ENCODE data around the gene TMEM214. TPM values are rescaled to one million over a fixed set of nuclear protein-coding genes. Genes with fewer than 3 reads are reported as not detected.
A peak's percentile ranks its signal among the peaks of the same experiment; 100 is the strongest.

TMEM214 gene
- polyA plus RNA-seq, 4 donors = 27.5 to 84.3 (median 39.8) TPM

DNA sequence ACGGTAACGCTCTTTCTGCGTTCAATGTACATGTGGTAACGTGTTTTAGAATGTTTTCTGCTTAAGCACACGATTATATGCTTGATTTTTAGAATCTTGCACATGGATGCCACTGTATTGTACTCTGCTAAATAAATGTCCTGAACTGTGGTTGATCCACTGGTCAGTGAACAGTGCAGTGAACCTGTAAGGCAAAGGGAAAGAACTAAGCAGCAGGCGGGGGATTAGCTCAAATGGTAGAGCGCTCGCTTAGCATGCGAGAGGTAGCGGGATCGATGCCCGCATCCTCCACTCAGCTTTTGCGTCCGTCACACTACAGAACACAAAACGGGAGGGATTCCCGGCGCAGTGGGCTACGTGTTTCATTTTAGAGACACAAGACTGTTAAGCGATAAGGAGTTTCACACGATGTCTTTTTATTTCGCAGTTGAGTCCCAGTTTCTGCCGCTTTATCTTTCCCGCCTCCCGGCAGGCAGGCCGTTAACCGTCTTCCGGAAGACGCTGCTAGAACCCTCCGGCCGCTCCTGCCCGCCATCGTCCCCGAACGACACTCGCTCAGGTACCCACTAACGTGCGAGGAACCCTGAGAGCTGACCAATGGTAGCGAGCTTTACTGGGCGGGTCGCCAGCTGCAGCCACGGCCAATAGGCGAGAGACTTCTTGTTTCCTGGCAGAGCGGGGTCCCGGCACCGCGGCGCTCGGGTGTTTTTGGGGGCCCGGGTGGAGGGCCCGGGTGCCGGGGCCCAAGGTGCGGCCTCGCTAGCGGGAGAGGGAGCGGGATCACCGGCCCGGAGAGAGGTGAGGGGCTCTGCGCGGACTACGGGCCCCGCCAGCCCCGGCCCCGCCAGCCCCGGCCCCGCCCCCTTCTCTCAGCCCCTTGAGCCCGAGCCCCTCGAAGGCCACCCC lies 18.5 kb downstream of the TMEM214 start, which contains the start of gene AGBL5:
TSS of gene AGBL5 (plus strand) at position 673 of the 906 bp plus-strand sequence. CDS start 1,291 bp downstream, outside the sequence.
- WGBS, 3 donors = 0% methylated on average over 51 to 67 of the region's 67 CpGs
- no peaks in the 10 kb centered on the region for H3K9me3 ChIP-seq (ENCODE audit: control insufficient read depth in 2 of 2, insufficient read depth in 1 of 2, low read depth in 1 of 2, low read length in 1 of 2)
- no peak for FAIRE-seq

DNA sequence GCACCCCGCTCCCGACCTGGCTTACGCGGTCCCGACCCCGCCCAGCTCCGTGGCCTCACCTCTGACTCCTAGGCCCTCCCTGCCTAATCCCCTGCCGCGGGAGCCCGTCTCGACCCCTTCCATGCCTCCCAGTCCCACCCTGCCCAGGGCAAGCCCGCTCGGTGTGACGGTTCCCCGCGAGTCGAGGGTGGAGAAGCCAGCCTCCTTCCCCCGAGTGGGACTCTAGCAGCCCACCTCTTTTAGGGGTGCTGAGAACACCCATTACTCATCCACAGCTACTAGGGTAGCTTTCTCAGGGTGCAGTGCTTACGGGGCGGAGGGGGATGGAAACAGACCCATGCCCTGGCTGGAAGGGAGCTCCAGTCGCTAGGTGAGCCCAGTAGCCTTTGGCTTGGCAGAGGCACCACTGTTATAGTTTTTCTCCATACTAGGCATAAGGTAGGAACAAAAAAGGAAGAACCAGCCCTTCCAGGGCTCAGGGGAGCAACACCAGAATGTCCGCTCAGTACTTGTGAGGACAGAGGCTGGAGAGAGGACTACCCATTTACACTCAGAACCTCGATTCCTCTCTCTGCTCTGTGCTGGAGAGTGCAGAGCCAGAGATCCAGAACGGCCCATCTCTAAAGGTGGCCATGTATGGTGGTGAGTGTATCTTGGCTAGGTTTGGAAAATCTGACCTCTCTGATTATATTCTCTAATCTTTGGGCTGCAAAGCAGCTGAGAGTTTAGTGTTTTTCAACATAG lies 19.3 kb downstream of the TMEM214 start:
- DNase-seq = no peak
- FAIRE-seq = no peak
- Histone ChIP-seq H3K9me3 (ENCODE audit: control insufficient read depth in 2 of 2, insufficient read depth in 1 of 2, low read depth in 1 of 2, low read length in 1 of 2) (no peaks in the 10 kb centered on the region), H3K36me3 (ENCODE audit: control insufficient read depth in 3 of 3, insufficient read depth in 2 of 3, low read depth in 1 of 3, low read length in 3 of 3) (peaks cover 0 to 29% (median 3%) of the 10 kb centered on the region in 3 donors), H3K4me3 (ENCODE audit: low read depth in 1 of 3, low read length in 3 of 3) (peak overlapping the region; percentile 78 to 85 (median 81)), H3K27me3 (ENCODE audit: control insufficient read depth in 3 of 3, insufficient read depth in 3 of 3, low read length in 3 of 3) (no peaks in the 10 kb centered on the region), H3K27ac (ENCODE audit: low read depth in 1 of 3, low read length in 2 of 3) (peak overlapping the region in 2 of 3 donors; percentile 92 to 94), H3K4me1 (ENCODE audit: control insufficient read depth in 3 of 3, insufficient read depth in 2 of 3, low read depth in 1 of 3, low read length in 2 of 3) (peaks cover 0 to 10% (median 0%) of the 10 kb centered on the region in 3 donors)
- WGBS, 3 donors = 5 to 8% (median 5%) methylated on average over 16 to 24 of the region's 24 CpGs

More for the DNA sequence above, 18.5 kb downstream of the TMEM214 start, which contains the start of gene AGBL5:
- peak; percentile 94 to 96 for DNase-seq
- Histone ChIP-seq H3K27me3 (ENCODE audit: control insufficient read depth in 3 of 3, insufficient read depth in 3 of 3, low read length in 3 of 3) (no peaks in the 10 kb centered on the region), H3K27ac (ENCODE audit: low read depth in 1 of 3, low read length in 2 of 3) (peak within 1 kb of the TSS; percentile 70 to 94 (median 92)), H3K36me3 (ENCODE audit: control insufficient read depth in 3 of 3, insufficient read depth in 2 of 3, low read depth in 1 of 3, low read length in 3 of 3) (peaks cover 0 to 29% (median 3%) of the 10 kb centered on the region in 3 donors), H3K4me1 (ENCODE audit: control insufficient read depth in 3 of 3, insufficient read depth in 2 of 3, low read depth in 1 of 3, low read length in 2 of 3) (peaks cover 0 to 10% (median 0%) of the 10 kb centered on the region in 3 donors), H3K4me3 (ENCODE audit: low read depth in 1 of 3, low read length in 3 of 3) (peak within 1 kb of the TSS; percentile 78 to 85 (median 81))

DNA sequence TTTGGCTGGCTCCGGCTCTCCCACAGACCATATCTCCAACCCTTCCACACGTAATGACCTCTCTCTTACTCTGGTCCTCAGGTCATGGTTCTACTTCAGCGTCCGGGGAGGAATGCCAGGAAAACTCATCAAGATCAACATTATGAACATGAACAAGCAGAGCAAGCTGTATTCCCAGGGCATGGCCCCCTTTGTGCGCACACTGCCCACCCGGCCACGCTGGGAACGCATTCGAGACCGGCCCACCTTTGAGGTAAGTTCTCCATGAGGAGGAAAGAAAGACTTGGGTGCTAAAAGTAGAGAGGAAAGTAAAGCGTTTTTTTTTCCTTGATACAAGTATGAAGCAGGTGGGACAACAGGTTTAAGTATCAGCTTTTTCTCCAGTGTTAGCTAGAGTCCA lies 20.6 kb downstream of the TMEM214 start:
- no peak for FAIRE-seq
- H3K27me3 ChIP-seq (ENCODE audit: control insufficient read depth in 3 of 3, insufficient read depth in 3 of 3, low read length in 3 of 3) = no peaks in the 10 kb centered on the region
- 89 to 92% (median 89%) methylated on average over 11 of the region's 11 CpGs for WGBS, 3 donors
- H3K36me3 ChIP-seq (ENCODE audit: control insufficient read depth in 3 of 3, insufficient read depth in 2 of 3, low read depth in 1 of 3, low read length in 3 of 3) = peaks cover 0 to 39% (median 3%) of the 10 kb centered on the region in 3 donors
- peaks cover 0 to 10% (median 0%) of the 10 kb centered on the region in 3 donors for H3K4me1 ChIP-seq (ENCODE audit: control insufficient read depth in 3 of 3, insufficient read depth in 2 of 3, low read depth in 1 of 3, low read length in 2 of 3)
- H3K4me3 ChIP-seq (ENCODE audit: low read depth in 1 of 3, low read length in 3 of 3) = no peak overlapping the region
- H3K27ac ChIP-seq (ENCODE audit: low read depth in 1 of 3, low read length in 2 of 3) = no peak overlapping the region
- DNase-seq = no peak
- no peaks in the 10 kb centered on the region for H3K9me3 ChIP-seq (ENCODE audit: control insufficient read depth in 2 of 2, insufficient read depth in 1 of 2, low read depth in 1 of 2, low read length in 1 of 2)

DNA sequence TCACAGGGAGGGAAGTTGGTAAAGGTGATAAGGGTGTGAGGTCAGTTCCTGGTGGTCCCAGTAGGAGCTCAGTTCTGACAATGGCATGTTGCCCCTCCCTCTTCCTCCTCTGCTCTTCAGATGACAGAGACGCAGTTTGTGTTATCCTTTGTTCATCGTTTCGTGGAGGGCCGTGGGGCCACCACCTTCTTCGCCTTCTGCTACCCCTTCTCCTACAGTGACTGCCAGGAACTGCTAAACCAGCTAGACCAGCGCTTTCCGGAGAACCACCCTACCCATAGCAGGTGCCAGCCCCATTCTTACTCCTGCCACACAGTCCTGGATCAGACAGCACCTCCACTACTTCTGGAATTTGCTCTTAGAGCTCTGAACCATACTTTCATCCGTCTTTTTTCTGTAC lies 21.0 kb downstream of the TMEM214 start:
- no peak overlapping the region for H3K4me3 ChIP-seq (ENCODE audit: low read depth in 1 of 3, low read length in 3 of 3)
- 88 to 90% (median 89%) methylated on average over 8 of the region's 8 CpGs for WGBS, 3 donors
- peaks cover 0 to 42% (median 3%) of the 10 kb centered on the region in 3 donors for H3K36me3 ChIP-seq (ENCODE audit: control insufficient read depth in 3 of 3, insufficient read depth in 2 of 3, low read depth in 1 of 3, low read length in 3 of 3)
- H3K27me3 ChIP-seq (ENCODE audit: control insufficient read depth in 3 of 3, insufficient read depth in 3 of 3, low read length in 3 of 3) = no peaks in the 10 kb centered on the region
- H3K4me1 ChIP-seq (ENCODE audit: control insufficient read depth in 3 of 3, insufficient read depth in 2 of 3, low read depth in 1 of 3, low read length in 2 of 3) = peaks cover 0 to 10% (median 0%) of the 10 kb centered on the region in 3 donors
- DNase-seq = no peak
- no peaks in the 10 kb centered on the region for H3K9me3 ChIP-seq (ENCODE audit: control insufficient read depth in 2 of 2, insufficient read depth in 1 of 2, low read depth in 1 of 2, low read length in 1 of 2)
- no peak overlapping the region for H3K27ac ChIP-seq (ENCODE audit: low read depth in 1 of 3, low read length in 2 of 3)
- FAIRE-seq = no peak

DNA sequence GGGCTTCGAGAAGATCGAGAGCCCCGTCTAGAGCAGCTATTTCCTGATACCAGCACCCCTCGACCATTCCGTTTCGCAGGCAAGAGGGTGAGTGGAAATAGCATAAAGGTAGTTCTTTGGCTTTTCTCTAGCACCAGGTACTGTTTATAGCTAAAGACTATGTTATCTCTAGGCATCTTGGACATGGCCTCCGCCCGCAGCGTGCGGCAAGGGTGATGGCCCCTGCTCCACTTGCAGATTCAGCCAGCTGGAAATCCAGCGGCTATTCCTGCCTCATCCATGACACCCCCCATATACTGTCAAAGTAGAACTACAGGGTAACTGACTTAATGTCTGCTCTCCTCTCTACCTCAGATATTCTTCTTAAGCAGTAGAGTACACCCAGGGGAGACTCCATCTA lies 22.0 kb downstream of the TMEM214 start:
- Histone ChIP-seq H3K27me3 (ENCODE audit: control insufficient read depth in 3 of 3, insufficient read depth in 3 of 3, low read length in 3 of 3) (no peaks in the 10 kb centered on the region), H3K4me3 (ENCODE audit: low read depth in 1 of 3, low read length in 3 of 3) (no peak overlapping the region), H3K4me1 (ENCODE audit: control insufficient read depth in 3 of 3, insufficient read depth in 2 of 3, low read depth in 1 of 3, low read length in 2 of 3) (peaks cover 0 to 6% (median 0%) of the 10 kb centered on the region in 3 donors), H3K9me3 (ENCODE audit: control insufficient read depth in 2 of 2, insufficient read depth in 1 of 2, low read depth in 1 of 2, low read length in 1 of 2) (no peaks in the 10 kb centered on the region), H3K27ac (ENCODE audit: low read depth in 1 of 3, low read length in 2 of 3) (no peak overlapping the region), H3K36me3 (ENCODE audit: control insufficient read depth in 3 of 3, insufficient read depth in 2 of 3, low read depth in 1 of 3, low read length in 3 of 3) (peaks cover 0 to 52% (median 3%) of the 10 kb centered on the region in 3 donors)
- FAIRE-seq (no peak), DNase-seq (no peak)
- 95 to 96% (median 96%) methylated on average over 11 of the region's 11 CpGs for WGBS, 3 donors

DNA sequence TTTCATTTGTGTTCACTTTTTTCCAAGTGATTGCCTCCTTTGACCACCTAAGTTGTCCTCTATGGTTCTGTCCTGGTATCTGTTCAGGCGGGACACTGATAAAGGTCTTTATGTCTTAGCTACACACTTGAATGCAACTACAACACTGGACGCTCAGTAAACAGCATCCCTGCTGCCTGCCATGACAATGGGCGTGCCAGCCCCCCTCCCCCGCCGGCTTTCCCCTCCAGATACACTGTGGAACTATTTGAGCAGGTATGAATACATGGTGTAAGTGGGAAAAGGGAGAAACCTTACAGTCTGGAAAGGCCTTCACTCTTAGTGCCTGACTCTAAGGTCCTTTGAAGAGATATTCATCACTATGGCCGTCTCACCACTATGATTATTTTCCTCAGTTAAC lies 24.4 kb downstream of the TMEM214 start:
- H3K4me1 ChIP-seq (ENCODE audit: control insufficient read depth in 3 of 3, insufficient read depth in 2 of 3, low read depth in 1 of 3, low read length in 2 of 3) = peaks cover 0 to 3% (median 0%) of the 10 kb centered on the region in 3 donors
- H3K9me3 ChIP-seq (ENCODE audit: control insufficient read depth in 2 of 2, insufficient read depth in 1 of 2, low read depth in 1 of 2, low read length in 1 of 2) = no peaks in the 10 kb centered on the region
- no peak overlapping the region for H3K4me3 ChIP-seq (ENCODE audit: low read depth in 1 of 3, low read length in 3 of 3)
- H3K27me3 ChIP-seq (ENCODE audit: control insufficient read depth in 3 of 3, insufficient read depth in 3 of 3, low read length in 3 of 3) = no peaks in the 10 kb centered on the region
- H3K36me3 ChIP-seq (ENCODE audit: control insufficient read depth in 3 of 3, insufficient read depth in 2 of 3, low read depth in 1 of 3, low read length in 3 of 3) = peaks cover 2 to 56% (median 3%) of the 10 kb centered on the region in 3 donors
- WGBS, 3 donors = 89 to 96% (median 93%) methylated on average over 6 of the region's 6 CpGs
- FAIRE-seq = no peak
- no peak for DNase-seq
- H3K27ac ChIP-seq (ENCODE audit: low read depth in 1 of 3, low read length in 2 of 3) = no peak overlapping the region

DNA sequence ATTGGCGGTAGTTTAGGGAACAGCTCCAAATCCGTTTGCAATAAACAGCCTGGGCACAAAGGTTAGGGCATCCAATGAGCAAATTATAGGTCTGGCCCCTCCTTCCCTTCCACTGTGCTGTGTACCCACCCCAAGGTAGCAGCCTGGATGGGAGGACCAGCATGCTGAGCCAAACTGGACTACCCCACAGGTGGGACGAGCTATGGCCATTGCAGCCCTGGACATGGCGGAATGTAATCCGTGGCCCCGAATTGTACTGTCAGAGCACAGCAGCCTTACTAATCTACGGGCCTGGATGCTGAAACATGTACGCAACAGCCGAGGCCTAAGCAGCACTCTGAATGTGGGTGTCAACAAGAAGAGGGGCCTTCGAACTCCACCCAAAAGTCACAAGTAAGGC lies 25.4 kb downstream of the TMEM214 start:
- WGBS, 3 donors = 81 to 85% (median 84%) methylated on average over 10 of the region's 10 CpGs
- Histone ChIP-seq H3K27me3 (ENCODE audit: control insufficient read depth in 3 of 3, insufficient read depth in 3 of 3, low read length in 3 of 3) (no peaks in the 10 kb centered on the region), H3K4me3 (ENCODE audit: low read depth in 1 of 3, low read length in 3 of 3) (no peak overlapping the region), H3K9me3 (ENCODE audit: control insufficient read depth in 2 of 2, insufficient read depth in 1 of 2, low read depth in 1 of 2, low read length in 1 of 2) (no peaks in the 10 kb centered on the region), H3K27ac (ENCODE audit: low read depth in 1 of 3, low read length in 2 of 3) (no peak overlapping the region), H3K36me3 (ENCODE audit: control insufficient read depth in 3 of 3, insufficient read depth in 2 of 3, low read depth in 1 of 3, low read length in 3 of 3) (peaks cover 2 to 53% (median 5%) of the 10 kb centered on the region in 3 donors), H3K4me1 (ENCODE audit: control insufficient read depth in 3 of 3, insufficient read depth in 2 of 3, low read depth in 1 of 3, low read length in 2 of 3) (no peaks in the 10 kb centered on the region)
- no peak for FAIRE-seq
- DNase-seq = no peak

DNA sequence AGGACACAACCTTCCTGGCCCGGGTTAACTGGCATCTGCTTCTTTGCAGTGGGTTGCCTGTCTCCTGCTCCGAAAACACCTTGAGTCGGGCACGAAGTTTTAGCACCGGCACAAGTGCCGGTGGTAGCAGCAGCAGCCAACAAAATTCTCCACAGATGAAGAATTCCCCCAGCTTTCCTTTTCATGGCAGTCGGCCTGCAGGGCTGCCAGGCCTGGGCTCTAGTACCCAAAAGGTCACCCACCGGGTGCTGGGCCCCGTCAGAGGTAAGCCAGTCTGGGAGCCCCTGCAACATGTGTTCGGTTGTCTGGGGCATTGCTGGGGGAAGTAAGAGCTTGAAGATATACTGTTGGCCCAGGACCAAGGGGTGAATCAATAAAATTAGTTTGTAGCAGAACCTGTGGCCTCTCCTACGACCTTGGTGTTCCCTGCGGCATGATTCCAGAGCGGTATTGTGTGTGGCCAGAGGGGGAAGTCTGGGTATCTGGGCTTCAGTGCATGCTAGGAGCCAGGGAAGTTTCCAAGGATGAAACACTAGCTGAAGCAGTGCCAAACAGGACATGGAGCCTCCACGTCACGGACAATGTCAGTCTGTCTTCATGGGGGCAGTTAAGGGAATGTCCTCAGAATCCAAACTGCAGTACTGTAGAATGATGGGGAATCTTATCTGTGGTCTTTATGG lies 26.5 kb downstream of the TMEM214 start:
- FAIRE-seq = no peak
- DNase-seq = no peak
- H3K4me1 ChIP-seq (ENCODE audit: control insufficient read depth in 3 of 3, insufficient read depth in 2 of 3, low read depth in 1 of 3, low read length in 2 of 3) = no peaks in the 10 kb centered on the region
- H3K36me3 ChIP-seq (ENCODE audit: control insufficient read depth in 3 of 3, insufficient read depth in 2 of 3, low read depth in 1 of 3, low read length in 3 of 3) = peaks cover 2 to 43% (median 5%) of the 10 kb centered on the region in 3 donors
- 79 to 84% (median 83%) methylated on average over 15 of the region's 15 CpGs for WGBS, 3 donors
- H3K4me3 ChIP-seq (ENCODE audit: low read depth in 1 of 3, low read length in 3 of 3) = no peak overlapping the region
- no peaks in the 10 kb centered on the region for H3K9me3 ChIP-seq (ENCODE audit: control insufficient read depth in 2 of 2, insufficient read depth in 1 of 2, low read depth in 1 of 2, low read length in 1 of 2)
- H3K27me3 ChIP-seq (ENCODE audit: control insufficient read depth in 3 of 3, insufficient read depth in 3 of 3, low read length in 3 of 3) = no peaks in the 10 kb centered on the region
- H3K27ac ChIP-seq (ENCODE audit: low read depth in 1 of 3, low read length in 2 of 3) = no peak overlapping the region
